Gastroesophageal sphincter (tissue), 4 donors: Measurements from ENCODE around the gene MAN1A1. TPM values are rescaled to one million over a fixed set of nuclear protein-coding genes. Genes with fewer than 3 reads are reported as not detected.

Experiments used
- ATAC-seq: fragments of 150-250 bp; one replicate; pipeline ENCODE4 v1.9.1; 2016; ENCODE audit warnings: mild to moderate bottlenecking, moderate library complexity
- H3K27ac ChIP-seq, 4 donors: fragments of 200-600 bp; sonication (generic) in 3 of 4; 1 replicate in 3 of 4; 2 replicates in 1 of 4; pipeline ENCODE4 v1.5.1; 2016 to 2019
- H3K27me3 ChIP-seq: fragments of 200-600 bp; sonication (generic); one replicate; pipeline ENCODE4 v1.5.1; 2019
- H3K36me3 ChIP-seq, 2 donors: fragments of 200-600 bp; sonication (generic); one replicate each; pipeline ENCODE4 v1.5.1; 2019; ENCODE audit warnings: control low read depth in 1 of 2
- H3K4me1 ChIP-seq, 3 donors: fragments of 200-600 bp; sonication (generic); 1 replicate in 2 of 3; 2 replicates in 1 of 3; pipeline ENCODE4 v1.5.1; 2016 to 2019; ENCODE audit warnings: control low read depth in 2 of 3
- H3K4me3 ChIP-seq, 2 donors: fragments of 200-600 bp; sonication (generic); one replicate each; pipeline ENCODE4 v1.5.1; 2019; ENCODE audit warnings: mild to moderate bottlenecking in 1 of 2, moderate library complexity in 1 of 2
- H3K9me3 ChIP-seq, 3 donors: fragments of 200-600 bp; sonication (generic); one replicate each; pipeline ENCODE4 v1.5.1; 2017 to 2019; ENCODE audit warnings: control low read depth in 2 of 3
- EP300 ChIP-seq: sonication (generic); formaldehyde crosslinking; IDR thresholded peaks from one replicate; pipeline ENCODE4 v1.6.1; 2017; ENCODE audit warnings: antibody characterized with exemption, mild to moderate bottlenecking
- POLR2A ChIP-seq, 2 donors: fragments of 450-650 bp; IDR thresholded peaks; one replicate each; pipeline ENCODE4 v1.6.1; 2017; ENCODE audit warnings: antibody characterized with exemption in 2 of 2, mild to moderate bottlenecking in 2 of 2, moderate library complexity in 1 of 2
- POLR2AphosphoS5 ChIP-seq: sonication (generic); formaldehyde crosslinking; IDR thresholded peaks from one replicate; pipeline ENCODE4 v1.6.1; 2017; ENCODE audit warnings: antibody characterized with exemption
- WGBS, 2 donors: methylation state at CpG; one replicate each; pipeline ENCODE4 v1.1.5; 2018; ENCODE audit warnings: low coverage in 1 of 2; 5-methylcytosine and 5-hydroxymethylcytosine counted together
- total RNA-seq, 4 donors: library from RNA; depleted of rRNA; stranded (reverse); fragments of >200 nt; gene quantifications; one replicate each; pipeline ENCODE4 v1.1.0, GENCODE V29; 2016
- TF ChIP-seq, protein P1 (sequence below), 4 experiments: fragments of 200-600 bp in 2 of 4; fragments of 450-650 bp in 2 of 4; sonication (generic) in 1 of 4; IDR thresholded peaks; one replicate each; pipeline ENCODE4 v1.5.1; 2017 to 2019; ENCODE audit warnings: antibody characterized with exemption in 4 of 4, mild to moderate bottlenecking in 2 of 4, moderate library complexity in 2 of 4

MAN1A1 gene
- total RNA-seq, 4 donors from 2014 or later, result 73.3 to 177 (median 110) TPM

DNA sequence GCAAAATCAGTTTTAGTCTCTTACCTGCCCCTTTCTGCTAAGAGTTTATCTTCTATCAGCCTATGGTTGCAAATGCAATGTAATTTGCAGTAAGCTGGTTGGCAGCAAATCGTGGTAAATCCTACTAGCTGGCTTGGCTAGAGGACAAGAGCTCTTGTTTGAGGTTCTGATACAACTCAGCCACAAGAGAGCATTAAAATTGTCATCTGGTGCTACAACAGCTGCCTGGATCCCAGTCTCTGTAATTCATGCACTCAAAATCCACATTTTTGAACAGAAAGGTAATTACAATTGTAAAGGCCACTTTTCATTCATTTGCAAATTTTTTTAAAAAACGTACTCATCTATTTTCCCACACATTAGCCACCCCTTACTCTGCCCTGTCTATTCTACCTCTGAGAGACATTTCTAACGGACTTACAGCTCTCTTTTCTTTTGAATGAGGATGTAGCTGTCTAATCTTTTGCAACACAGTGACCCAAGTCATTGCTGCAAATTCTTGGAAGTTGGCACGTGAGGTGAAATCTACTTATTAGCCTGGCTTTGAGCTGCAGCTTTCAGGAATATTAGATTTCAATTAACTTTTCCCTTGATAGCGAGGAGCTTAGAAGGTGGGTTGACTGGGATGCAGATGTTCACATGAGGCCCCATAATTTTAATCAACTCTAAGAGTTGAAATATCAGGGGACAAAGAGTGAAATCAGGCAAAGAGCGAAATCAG is 217.1 kb downstream of the MAN1A1 start:
- Histone ChIP-seq H3K9me3 (no peaks in the 10 kb centered on the region), H3K4me1 (peaks cover 0 to 35% (median 0%) of the 10 kb centered on the region in 3 donors), H3K36me3 (no peaks in the 10 kb centered on the region), H3K27ac (no peak overlapping the region), H3K27me3 (no peaks in the 10 kb centered on the region), H3K4me3 (no peak overlapping the region)
- 79 to 80% methylated on average over 5 to 6 of the region's 6 CpGs for WGBS, 2 donors
- no peak for ATAC-seq
- TF ChIP-seq EP300, result no peak
- no peak for TF ChIP-seq POLR2AphosphoS5
- TF ChIP-seq POLR2A (IDR thresholded peaks at IDR 0.05), result no peak
- TF ChIP-seq, protein P1, sequence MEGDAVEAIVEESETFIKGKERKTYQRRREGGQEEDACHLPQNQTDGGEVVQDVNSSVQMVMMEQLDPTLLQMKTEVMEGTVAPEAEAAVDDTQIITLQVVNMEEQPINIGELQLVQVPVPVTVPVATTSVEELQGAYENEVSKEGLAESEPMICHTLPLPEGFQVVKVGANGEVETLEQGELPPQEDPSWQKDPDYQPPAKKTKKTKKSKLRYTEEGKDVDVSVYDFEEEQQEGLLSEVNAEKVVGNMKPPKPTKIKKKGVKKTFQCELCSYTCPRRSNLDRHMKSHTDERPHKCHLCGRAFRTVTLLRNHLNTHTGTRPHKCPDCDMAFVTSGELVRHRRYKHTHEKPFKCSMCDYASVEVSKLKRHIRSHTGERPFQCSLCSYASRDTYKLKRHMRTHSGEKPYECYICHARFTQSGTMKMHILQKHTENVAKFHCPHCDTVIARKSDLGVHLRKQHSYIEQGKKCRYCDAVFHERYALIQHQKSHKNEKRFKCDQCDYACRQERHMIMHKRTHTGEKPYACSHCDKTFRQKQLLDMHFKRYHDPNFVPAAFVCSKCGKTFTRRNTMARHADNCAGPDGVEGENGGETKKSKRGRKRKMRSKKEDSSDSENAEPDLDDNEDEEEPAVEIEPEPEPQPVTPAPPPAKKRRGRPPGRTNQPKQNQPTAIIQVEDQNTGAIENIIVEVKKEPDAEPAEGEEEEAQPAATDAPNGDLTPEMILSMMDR (IDR thresholded peaks at IDR 0.05), result no peak

DNA sequence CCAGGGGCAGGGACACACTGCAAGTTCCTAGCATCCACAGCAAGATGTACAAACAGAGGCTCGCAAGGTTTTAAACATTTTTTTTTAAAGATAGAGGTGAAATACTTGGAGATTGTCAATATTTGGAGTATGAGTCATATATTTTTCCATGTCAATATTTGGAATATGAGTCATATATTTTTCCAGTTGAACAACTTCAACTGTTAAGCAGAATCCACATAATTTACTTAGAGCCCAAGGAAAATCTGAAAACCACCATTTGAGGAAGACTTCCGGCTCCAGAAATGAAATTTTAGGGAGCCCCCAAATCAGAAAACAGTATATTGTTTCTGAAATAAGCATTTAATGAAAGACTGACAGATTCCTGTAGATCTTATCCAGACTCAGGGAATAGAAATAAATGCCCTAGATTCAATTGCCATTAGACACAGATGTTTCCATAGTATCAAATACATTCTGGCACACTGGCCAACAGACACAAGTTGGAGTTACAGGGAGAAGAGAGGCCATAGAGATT is 219.5 kb downstream of the MAN1A1 start:
- H3K36me3 ChIP-seq, result no peaks in the 10 kb centered on the region
- no peaks in the 10 kb centered on the region for H3K9me3 ChIP-seq
- H3K27me3 ChIP-seq, result no peaks in the 10 kb centered on the region
- WGBS, 2 donors, result 28 to 39% methylated on average over 2 of the region's 2 CpGs
- no peak overlapping the region for H3K4me3 ChIP-seq
- no peak overlapping the region for H3K27ac ChIP-seq
- peaks cover 0 to 27% (median 0%) of the 10 kb centered on the region in 3 donors for H3K4me1 ChIP-seq
- TF ChIP-seq, protein P1 (IDR thresholded peaks at IDR 0.05), result no peak
- no peak for TF ChIP-seq POLR2A (IDR thresholded peaks at IDR 0.05)
- no peak for TF ChIP-seq POLR2AphosphoS5
- no peak for TF ChIP-seq EP300
- ATAC-seq, result no peak

DNA sequence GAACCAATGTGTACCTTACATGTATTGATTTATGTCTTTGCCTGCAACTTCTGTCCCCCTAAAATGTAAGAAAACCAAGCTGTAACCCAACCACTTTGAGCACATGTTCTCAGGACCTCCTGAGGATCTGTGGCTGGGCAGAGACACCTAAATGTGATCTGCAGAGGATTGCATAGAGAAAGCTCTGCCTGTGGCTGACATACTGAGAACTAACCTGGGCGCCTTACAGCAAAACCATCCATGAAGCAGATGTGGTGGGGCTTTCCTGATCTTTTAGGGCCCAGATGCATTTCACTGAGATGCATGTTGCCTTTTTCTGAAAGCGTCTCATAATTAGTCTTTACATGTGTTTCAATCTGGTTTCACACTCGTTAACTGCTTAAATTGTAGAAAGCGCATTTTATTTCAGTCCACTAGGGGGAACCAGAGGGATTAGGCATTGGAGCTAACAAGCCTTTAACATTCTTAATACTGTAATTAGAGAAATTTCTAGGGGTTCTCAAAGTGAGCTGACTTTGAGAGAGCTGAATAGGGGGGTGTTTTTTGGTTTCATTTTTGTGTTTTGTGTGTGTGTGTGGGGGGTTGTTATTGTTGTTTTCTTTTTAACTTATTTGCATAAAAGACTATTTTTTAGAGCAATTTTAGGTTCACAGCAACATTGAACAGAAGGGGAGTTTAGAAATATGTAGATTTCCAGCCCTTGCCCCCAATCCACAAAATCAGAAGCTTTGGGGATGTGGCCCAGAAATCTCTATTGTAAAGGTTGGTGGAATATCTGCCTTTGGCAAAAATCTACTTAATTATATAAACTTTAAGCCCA is 220.2 kb downstream of the MAN1A1 start:
- H3K4me3 ChIP-seq, result no peak overlapping the region
- no peaks in the 10 kb centered on the region for H3K27me3 ChIP-seq
- ATAC-seq, result peak; percentile 66
- peaks cover 0 to 27% (median 0%) of the 10 kb centered on the region in 3 donors for H3K4me1 ChIP-seq
- H3K36me3 ChIP-seq, result no peaks in the 10 kb centered on the region
- 22 to 24% methylated on average over 4 of the region's 4 CpGs for WGBS, 2 donors
- TF ChIP-seq EP300 (no peak), POLR2AphosphoS5 (no peak), POLR2A (IDR thresholded peaks at IDR 0.05) (no peak)
- TF ChIP-seq, protein P1 (IDR thresholded peaks at IDR 0.05), result peak; percentile 72 to 92 (median 83)
- H3K9me3 ChIP-seq, result no peaks in the 10 kb centered on the region
- H3K27ac ChIP-seq, result no peak overlapping the region

DNA sequence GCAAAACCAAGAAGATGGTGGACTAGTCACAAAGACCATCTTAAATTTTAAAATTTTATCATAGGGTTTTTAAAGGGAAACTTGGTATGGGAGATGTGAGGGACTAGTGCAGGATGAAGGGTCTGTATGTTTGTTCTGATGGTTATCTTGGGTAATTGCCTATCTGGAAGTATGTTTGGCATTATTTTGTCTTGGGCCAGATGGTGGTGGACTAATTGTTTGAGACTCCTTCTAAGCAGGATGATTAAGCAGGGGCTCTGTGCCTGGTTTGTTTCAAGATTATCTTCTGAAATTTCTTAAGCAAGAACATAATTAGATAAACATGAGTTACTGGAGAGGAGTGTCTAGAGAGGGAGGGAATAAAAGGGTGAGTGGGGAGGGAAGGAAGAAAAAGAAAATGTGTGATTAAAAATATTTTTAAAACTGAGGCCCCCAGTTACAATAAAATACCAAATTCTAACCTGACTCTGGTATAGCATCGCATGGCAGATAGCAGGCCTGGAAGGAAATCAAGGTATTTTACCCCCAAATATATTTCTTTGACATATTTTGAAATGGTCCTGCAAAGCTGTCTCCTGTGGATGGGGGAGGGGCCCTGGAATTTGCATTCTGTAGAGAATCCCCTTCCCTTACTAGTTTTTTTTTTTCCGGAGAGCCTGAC is 221.2 kb downstream of the MAN1A1 start:
- Histone ChIP-seq H3K4me3 (no peak overlapping the region), H3K27ac (no peak overlapping the region), H3K9me3 (no peaks in the 10 kb centered on the region), H3K36me3 (no peaks in the 10 kb centered on the region), H3K4me1 (peaks cover 0 to 27% (median 0%) of the 10 kb centered on the region in 3 donors), H3K27me3 (no peaks in the 10 kb centered on the region)
- no peak for ATAC-seq
- TF ChIP-seq EP300, result no peak
- TF ChIP-seq, protein P1 (IDR thresholded peaks at IDR 0.05), result no peak
- no peak for TF ChIP-seq POLR2AphosphoS5
- no peak for TF ChIP-seq POLR2A (IDR thresholded peaks at IDR 0.05)
- 67 to 78% methylated on average over 2 of the region's 2 CpGs for WGBS, 2 donors
